GM21529 (cell line): ENCODE measurements around the gene GMDS.
"Not testable (repeated sequence)": the region's sequence is repeated elsewhere in the genome, so short reads cannot be mapped to it uniquely, and the experiment has no call there.

ENCODE experiments used
- ATAC-seq: cut with Tn5 transposase; IDR thresholded peaks from one replicate; pipeline ENCODE4 v1.9.1; 2021; ENCODE audit not compliant: unreplicated experiment

The GMDS gene

GRCh38 chr6:1668456-1668855 is 576.9 kb downstream of the GMDS start:
- not testable (repeated sequence) for ATAC-seq

GRCh38 chr6:1667805-1668175 is 577.6 kb downstream of the GMDS start:
- no peak for ATAC-seq

- no peak for ATAC-seq
Measured at GRCh38 chr6:1667012-1667804, 578.2 kb downstream of the GMDS start.

- ATAC-seq = peak; percentile 96
Measured at GRCh38 chr6:1665214-1665613, 580.2 kb downstream of the GMDS start.

GRCh38 chr6:1664329-1664728 is 581.1 kb downstream of the GMDS start:
- no peak for ATAC-seq

GRCh38 chr6:1663511-1663910 is 581.9 kb downstream of the GMDS start:
- ATAC-seq = no peak

GRCh38 chr6:1662534-1662933 is 582.9 kb downstream of the GMDS start:
- ATAC-seq = no peak

GRCh38 chr6:1659816-1660215 is 585.6 kb downstream of the GMDS start:
- ATAC-seq = no peak

- ATAC-seq = no peak
Measured at GRCh38 chr6:1658212-1659005, 587.0 kb downstream of the GMDS start.

- ATAC-seq = no peak
Measured at GRCh38 chr6:1657771-1658165, 587.6 kb downstream of the GMDS start.

- ATAC-seq = no peak
Measured at GRCh38 chr6:1657116-1657770, 588.2 kb downstream of the GMDS start.

- no peak for ATAC-seq
Measured at GRCh38 chr6:1654054-1654453, 591.4 kb downstream of the GMDS start.

GRCh38 chr6:1652842-1653241 is 592.6 kb downstream of the GMDS start:
- ATAC-seq = no peak

- ATAC-seq = no peak
Measured at GRCh38 chr6:1651362-1651761, 594.0 kb downstream of the GMDS start.

GRCh38 chr6:1645466-1646185 is 599.8 kb downstream of the GMDS start:
- no peak for ATAC-seq

GRCh38 chr6:1644516-1645060 is 600.8 kb downstream of the GMDS start:
- ATAC-seq = no peak

- ATAC-seq = no peak
Measured at GRCh38 chr6:1643830-1644445, 601.5 kb downstream of the GMDS start.

GRCh38 chr6:1643111-1643510 is 602.3 kb downstream of the GMDS start:
- ATAC-seq = no peak

GRCh38 chr6:1641343-1641885 is 604.0 kb downstream of the GMDS start:
- no peak for ATAC-seq

- ATAC-seq = no peak
Measured at GRCh38 chr6:1640476-1640875, 604.9 kb downstream of the GMDS start.
